Immature natural killer cell (primary cell): Measurements from ENCODE around the gene HS3ST1. TPM values are rescaled to one million over a fixed set of nuclear protein-coding genes. Genes with fewer than 3 reads are reported as not detected.
"Not testable (repeated sequence)": the region's sequence is repeated elsewhere in the genome, so short reads cannot be mapped to it uniquely, and the experiment has no call there.

ENCODE experiments used
- DNase-seq, 3 donors: peaks; one replicate each; pipeline ENCODE4 v3.0.0; 2022; ENCODE audit warnings: mixed read lengths in 1 of 3
- H3K27ac Mint-ChIP-seq, 6 donors: one replicate each; pipeline ENCODE4 v1.8.0; 2020; ENCODE audit warnings: mixed read lengths in 6 of 6, mild to moderate bottlenecking in 5 of 6, inconsistent platforms in 4 of 6, moderate library complexity in 3 of 6
- H3K27me3 Mint-ChIP-seq, 3 donors: one replicate each; pipeline ENCODE4 v1.8.0; 2020 to 2021; ENCODE audit warnings: low read depth in 3 of 3, mild to moderate bottlenecking in 3 of 3, mixed read lengths in 3 of 3, moderate library complexity in 3 of 3, inconsistent platforms in 1 of 3
- H3K36me3 Mint-ChIP-seq, 3 donors: one replicate each; pipeline ENCODE4 v1.8.0; 2020; ENCODE audit warnings: mixed read lengths in 3 of 3, inconsistent platforms in 2 of 3, mild to moderate bottlenecking in 2 of 3
- H3K4me1 Mint-ChIP-seq, 2 donors: one replicate each; pipeline ENCODE4 v1.8.0; 2020; ENCODE audit warnings: inconsistent platforms in 2 of 2, mild to moderate bottlenecking in 2 of 2, mixed read lengths in 2 of 2, moderate library complexity in 1 of 2
- H3K4me3 Mint-ChIP-seq, 5 donors: one replicate each; pipeline ENCODE4 v1.8.0; 2020; ENCODE audit warnings: mild to moderate bottlenecking in 5 of 5, mixed read lengths in 5 of 5, inconsistent platforms in 3 of 5, moderate library complexity in 3 of 5
- H3K9me3 Mint-ChIP-seq, 6 donors: one replicate each; pipeline ENCODE4 v1.8.0; 2020; ENCODE audit warnings: mild to moderate bottlenecking in 6 of 6, mixed read lengths in 6 of 6, inconsistent platforms in 4 of 6, moderate library complexity in 3 of 6
- polyA plus RNA-seq, 3 donors: library from polyadenylated mRNA; unstranded; fragments of 300-500 nt; fragmentation: Illumina TruSeq; gene quantifications; one replicate each; pipeline ENCODE4 v1.2.3, GENCODE V29; 2021

The HS3ST1 gene
- polyA plus RNA-seq, 3 donors from 2014 or later: 0.03 TPM; not detected in 2

DNA sequence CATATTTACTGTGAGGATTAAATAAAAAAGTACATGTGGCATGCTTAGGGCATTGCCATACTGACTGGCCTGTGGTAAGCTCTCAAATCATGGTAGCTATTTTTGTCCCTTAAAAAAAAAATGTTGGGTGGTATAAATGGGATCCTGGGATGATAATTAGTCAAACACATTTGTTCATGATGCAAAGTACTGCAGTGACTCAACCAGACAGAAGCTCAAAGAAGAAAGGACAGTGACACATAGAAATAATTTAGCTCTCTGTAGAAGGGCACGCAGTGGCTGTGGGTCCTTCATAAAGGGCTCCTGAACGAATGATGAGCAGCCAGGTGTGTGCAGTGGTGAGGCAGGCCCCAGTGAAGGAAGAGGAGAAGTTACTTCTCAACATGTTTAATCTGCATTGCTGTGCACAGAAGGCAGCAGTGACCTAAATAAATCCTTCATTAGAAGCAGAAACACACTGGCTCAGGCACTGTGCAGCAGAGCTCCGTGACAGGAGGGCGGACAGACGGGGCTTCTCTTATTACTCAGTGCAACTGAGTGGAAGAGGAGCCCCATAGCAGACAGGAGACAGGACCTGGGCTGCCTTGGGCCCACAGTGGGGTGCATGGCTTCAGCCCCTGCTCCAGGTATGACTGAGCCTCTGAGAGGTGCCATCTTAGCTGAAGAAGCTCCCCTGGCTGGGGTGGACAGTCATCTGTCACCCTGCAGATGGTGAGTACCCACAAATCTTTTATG, 20.3 kb downstream of the HS3ST1 start:
- H3K27me3 Mint-ChIP-seq: peaks cover 0 to 9% (median 1%) of the 10 kb centered on the region in 3 donors
- no peaks in the 10 kb centered on the region for H3K9me3 Mint-ChIP-seq
- no peak overlapping the region for H3K4me3 Mint-ChIP-seq
- H3K27ac Mint-ChIP-seq: no peak overlapping the region
- no peaks in the 10 kb centered on the region for H3K36me3 Mint-ChIP-seq
- no peaks in the 10 kb centered on the region for H3K4me1 Mint-ChIP-seq
- DNase-seq: no peak

DNA sequence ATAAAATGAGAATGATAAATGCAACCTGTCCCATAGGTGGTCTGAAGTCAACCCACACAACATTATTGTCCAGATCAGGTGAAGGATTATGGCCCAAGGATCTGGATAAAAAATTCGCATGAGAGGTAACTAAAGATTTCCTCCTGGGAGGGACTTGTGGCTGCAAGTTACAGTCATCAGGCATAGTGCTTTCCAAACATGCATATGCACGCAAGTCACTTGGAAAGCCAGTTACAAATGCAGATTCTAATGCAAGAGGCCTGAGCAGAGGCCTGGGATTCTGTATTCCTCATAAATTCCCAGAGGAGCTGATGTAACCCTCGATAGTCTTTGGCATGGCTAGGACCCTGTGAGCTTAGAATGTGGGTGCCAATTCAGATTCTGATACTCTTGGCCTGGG, 21.1 kb downstream of the HS3ST1 start:
- H3K27me3 Mint-ChIP-seq: peaks cover 0 to 9% (median 1%) of the 10 kb centered on the region in 3 donors
- no peak overlapping the region for H3K4me3 Mint-ChIP-seq
- no peaks in the 10 kb centered on the region for H3K9me3 Mint-ChIP-seq
- no peak for DNase-seq
- no peaks in the 10 kb centered on the region for H3K36me3 Mint-ChIP-seq
- no peaks in the 10 kb centered on the region for H3K4me1 Mint-ChIP-seq
- no peak overlapping the region for H3K27ac Mint-ChIP-seq

DNA sequence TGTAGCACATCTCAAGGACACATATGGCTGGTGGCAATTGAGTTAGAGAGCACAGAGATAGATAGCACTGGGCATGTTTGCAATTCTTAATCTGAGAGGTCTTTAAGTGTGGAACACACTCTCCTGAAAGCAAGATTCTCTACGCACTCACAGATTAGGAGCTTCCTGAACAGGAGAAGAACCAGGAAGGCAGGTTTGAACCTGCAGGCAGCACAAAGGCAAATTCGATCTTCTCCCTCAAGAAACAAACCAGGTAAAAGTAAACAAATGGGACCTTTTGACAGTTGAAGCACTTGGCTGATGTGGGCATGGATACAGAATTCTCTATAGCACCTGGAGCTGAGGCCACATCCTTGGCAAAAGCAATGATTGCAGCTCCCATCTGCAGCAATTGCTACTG, 24.3 kb downstream of the HS3ST1 start:
- Mint-ChIP-seq H3K27ac (no peak overlapping the region), H3K4me1 (no peaks in the 10 kb centered on the region), H3K4me3 (no peak overlapping the region), H3K27me3 (peaks cover 0 to 4% (median 1%) of the 10 kb centered on the region in 3 donors), H3K9me3 (no peaks in the 10 kb centered on the region), H3K36me3 (no peaks in the 10 kb centered on the region)
- no peak for DNase-seq

DNA sequence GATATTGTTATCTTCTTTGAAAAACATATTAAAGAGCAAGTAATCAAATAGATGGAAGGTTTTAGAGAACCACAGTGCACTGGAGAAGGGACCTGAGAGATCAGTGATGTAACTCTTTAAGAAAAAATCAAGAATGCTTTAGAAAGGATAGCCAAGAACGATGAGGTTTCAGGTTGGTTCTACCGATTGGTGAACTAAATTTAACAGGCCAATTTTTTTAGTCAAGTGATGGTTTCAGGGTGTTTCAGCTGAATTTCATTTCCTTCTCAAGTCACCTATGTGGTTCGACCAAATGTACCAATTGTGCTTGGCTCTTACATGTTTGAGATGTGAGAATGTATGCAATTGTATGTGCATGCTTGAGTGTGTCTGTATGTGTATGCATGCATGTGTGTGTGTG, 26.5 kb downstream of the HS3ST1 start:
- Mint-ChIP-seq H3K36me3 (no peaks in the 10 kb centered on the region), H3K4me1 (no peaks in the 10 kb centered on the region), H3K27me3 (peaks cover 0 to 4% (median 1%) of the 10 kb centered on the region in 3 donors), H3K9me3 (no peaks in the 10 kb centered on the region), H3K27ac (no peak overlapping the region), H3K4me3 (no peak overlapping the region)
- no peak for DNase-seq

DNA sequence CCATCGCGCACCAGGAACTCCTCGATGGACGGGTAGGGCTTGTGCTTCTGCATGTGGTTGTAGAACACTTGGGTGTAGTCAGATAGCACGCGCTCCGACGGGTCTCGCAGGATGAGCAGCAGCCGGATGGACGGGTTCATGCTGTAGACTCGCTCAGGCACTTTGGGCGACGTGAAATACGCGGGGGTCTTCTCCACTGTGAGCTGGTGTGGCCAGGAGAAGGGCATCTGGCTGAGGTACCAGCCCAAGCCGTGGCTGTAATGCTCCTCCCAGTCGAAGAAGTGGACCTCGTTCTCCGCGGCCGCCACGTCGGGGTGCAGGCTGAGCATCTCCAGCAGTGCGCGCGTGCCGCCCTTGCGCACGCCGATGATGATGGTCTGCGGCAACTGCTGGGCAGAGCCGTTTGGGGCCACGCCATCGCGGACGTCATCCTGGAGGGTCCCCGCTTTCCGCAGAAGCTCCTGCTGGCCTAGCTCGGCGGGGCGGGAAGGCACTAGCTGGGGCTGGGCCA, 29.2 kb downstream of the HS3ST1 start:
- no peak overlapping the region for H3K27ac Mint-ChIP-seq
- no peaks in the 10 kb centered on the region for H3K36me3 Mint-ChIP-seq
- DNase-seq: no peak
- no peaks in the 10 kb centered on the region for H3K4me1 Mint-ChIP-seq
- peaks cover 0 to 2% (median 0%) of the 10 kb centered on the region in 6 donors for H3K9me3 Mint-ChIP-seq
- peaks cover 0 to 4% (median 1%) of the 10 kb centered on the region in 3 donors for H3K27me3 Mint-ChIP-seq
- H3K4me3 Mint-ChIP-seq: no peak overlapping the region

DNA sequence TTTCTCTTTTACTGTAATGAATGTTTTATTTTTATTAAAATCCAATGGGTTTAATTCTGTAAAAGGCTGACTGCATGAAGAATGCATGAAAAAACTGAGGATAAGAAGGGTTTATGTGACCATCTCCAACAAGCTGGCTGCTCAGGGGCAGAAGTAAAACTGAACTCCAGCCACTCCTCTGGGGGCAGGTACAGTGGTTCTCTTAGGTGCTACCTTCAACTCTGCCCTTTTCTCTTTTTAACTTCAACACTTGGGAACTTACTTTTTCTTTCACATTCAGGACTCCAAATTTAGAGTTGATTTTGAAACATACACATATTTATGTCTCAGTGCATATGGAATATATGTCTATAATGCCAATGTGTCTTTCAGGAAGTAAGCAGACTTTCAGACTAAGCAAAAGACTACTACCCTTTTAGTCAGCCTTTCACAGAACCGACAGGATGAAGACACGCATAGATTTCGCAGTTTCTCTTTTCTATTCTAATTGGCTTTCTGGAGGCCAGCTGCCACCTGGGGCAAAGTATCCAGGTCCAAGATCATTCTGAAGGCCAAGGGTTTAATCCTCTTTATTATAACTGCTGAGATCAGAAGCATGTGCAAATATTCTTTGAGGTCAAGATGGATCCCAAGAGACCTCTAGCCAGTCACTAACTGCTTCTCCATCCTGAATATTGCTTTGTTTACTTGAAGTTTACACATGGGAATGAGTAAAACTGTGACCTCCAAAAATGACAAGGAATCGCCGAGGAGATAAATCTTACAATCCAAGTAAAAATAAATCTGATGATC, 30.7 kb downstream of the HS3ST1 start:
- Mint-ChIP-seq H3K4me3 (no peak overlapping the region), H3K27ac (no peak overlapping the region), H3K4me1 (no peaks in the 10 kb centered on the region), H3K36me3 (no peaks in the 10 kb centered on the region), H3K9me3 (peaks cover 0 to 2% (median 0%) of the 10 kb centered on the region in 6 donors), H3K27me3 (peaks cover 0 to 2% (median 0%) of the 10 kb centered on the region in 3 donors)
- no peak for DNase-seq

DNA sequence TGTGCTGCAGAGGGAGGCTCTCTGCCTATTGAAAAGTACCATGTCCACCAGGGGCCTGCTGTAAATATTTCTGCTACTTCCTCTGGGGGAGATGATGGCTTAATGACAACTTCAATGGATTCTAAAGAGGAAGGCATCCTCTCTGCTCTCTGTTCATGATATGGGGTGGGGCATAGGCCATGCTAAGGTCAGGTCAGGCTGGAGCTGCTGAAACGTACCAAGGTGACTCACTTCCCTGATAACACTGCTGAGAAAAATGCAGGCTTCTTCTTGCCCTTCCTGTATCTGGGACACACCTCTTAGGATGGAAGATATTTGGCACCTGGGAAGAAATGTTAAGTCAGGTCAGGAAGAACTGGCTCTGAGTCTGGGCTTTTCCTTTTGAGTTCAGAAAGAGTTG, 31.5 kb downstream of the HS3ST1 start:
- H3K36me3 Mint-ChIP-seq: no peaks in the 10 kb centered on the region
- H3K4me3 Mint-ChIP-seq: no peak overlapping the region
- H3K27me3 Mint-ChIP-seq: peaks cover 0 to 2% (median 0%) of the 10 kb centered on the region in 3 donors
- no peaks in the 10 kb centered on the region for H3K4me1 Mint-ChIP-seq
- no peak overlapping the region for H3K27ac Mint-ChIP-seq
- no peak for DNase-seq
- H3K9me3 Mint-ChIP-seq: peaks cover 0 to 2% (median 0%) of the 10 kb centered on the region in 6 donors

DNA sequence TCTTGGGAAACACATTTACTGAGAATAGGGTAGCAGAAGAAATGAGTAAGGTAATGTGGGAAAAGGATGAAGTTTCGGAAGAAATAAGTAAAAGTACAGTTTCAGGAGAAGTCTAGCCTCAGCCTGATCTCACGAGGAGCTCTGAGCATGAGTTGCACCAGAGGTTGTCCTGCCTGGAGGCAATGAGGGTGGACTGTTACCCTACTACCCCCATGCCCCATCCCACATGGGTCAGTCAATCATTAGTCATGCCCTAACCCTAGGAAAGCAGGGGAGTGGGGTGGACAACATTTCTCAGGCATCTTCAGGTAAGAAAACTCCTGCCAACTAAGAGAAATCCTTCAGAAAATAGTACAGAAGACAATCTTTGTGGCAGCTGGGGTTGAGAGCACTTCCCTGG, 35.1 kb downstream of the HS3ST1 start:
- H3K36me3 Mint-ChIP-seq: no peaks in the 10 kb centered on the region
- H3K27me3 Mint-ChIP-seq: peaks cover 0 to 2% (median 0%) of the 10 kb centered on the region in 3 donors
- H3K4me1 Mint-ChIP-seq: no peaks in the 10 kb centered on the region
- H3K9me3 Mint-ChIP-seq: peaks cover 0 to 2% (median 0%) of the 10 kb centered on the region in 6 donors
- no peak for DNase-seq
- no peak overlapping the region for H3K27ac Mint-ChIP-seq
- H3K4me3 Mint-ChIP-seq: no peak overlapping the region

DNA sequence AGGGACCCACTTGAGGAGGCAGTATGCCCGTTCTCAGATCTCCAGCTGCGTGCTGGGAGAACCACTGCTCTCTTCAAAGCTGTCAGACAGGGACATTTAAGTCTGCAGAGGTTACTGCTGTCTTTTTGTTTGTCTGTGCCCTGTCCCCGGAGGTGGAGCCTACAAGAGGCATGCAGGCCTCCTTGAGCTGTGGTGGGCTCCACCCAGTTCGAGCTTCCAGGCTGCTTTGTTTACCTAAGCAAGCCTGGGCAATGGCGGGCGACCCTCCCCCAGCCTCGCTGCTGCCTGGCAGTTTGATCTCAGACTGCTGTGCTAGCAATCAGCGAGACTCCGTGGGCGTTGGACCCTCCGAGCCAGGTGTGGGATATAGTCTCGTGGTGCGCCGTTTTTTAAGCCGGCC, 44.6 kb downstream of the HS3ST1 start:
- not testable (repeated sequence) for H3K27me3 Mint-ChIP-seq, H3K4me3 Mint-ChIP-seq, DNase-seq, H3K36me3 Mint-ChIP-seq, H3K9me3 Mint-ChIP-seq, H3K4me1 Mint-ChIP-seq, H3K27ac Mint-ChIP-seq

DNA sequence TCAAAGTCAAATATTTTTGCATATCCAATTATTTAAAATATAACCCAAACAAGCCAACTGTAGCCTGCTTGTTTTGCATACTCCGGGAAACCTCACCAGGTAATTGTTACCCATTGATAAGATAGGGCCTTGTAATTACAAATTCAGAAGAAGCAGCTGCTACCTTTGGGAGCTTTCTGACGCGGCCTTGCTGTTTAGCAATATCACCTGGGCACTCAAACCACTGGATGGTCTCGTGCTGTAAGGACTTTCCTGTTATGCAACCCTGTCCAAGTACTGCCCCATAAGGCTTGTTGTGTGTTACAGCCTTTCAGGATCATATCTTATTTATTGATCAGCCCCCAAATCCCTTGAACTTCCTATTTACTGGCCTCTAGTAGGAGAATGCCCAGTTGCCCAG, 52.1 kb downstream of the HS3ST1 start:
- H3K9me3 Mint-ChIP-seq: peaks cover 0 to 5% (median 0%) of the 10 kb centered on the region in 6 donors
- no peaks in the 10 kb centered on the region for H3K4me1 Mint-ChIP-seq
- H3K4me3 Mint-ChIP-seq: no peak overlapping the region
- no peaks in the 10 kb centered on the region for H3K36me3 Mint-ChIP-seq
- peaks cover 0 to 2% (median 0%) of the 10 kb centered on the region in 3 donors for H3K27me3 Mint-ChIP-seq
- no peak for DNase-seq
- H3K27ac Mint-ChIP-seq: no peak overlapping the region

DNA sequence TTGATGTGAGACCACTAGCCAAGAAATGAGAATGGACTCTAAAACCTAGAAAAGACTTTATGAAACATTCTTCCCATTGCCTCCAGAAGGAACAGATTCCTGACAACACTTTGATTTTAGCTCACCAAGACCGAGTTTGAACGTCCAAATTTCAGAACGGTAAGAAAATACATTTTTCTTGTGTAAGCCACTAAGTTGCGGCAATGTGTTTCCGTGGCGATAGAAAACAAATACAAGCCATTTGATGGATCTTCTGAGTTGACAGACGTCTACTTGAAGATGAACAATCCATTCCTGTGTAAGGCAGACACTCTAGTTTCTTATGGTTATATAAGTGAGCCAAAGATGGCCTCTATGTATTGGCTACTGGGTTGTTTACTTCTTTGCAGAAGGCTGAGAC, 52.5 kb downstream of the HS3ST1 start:
- no peak overlapping the region for H3K27ac Mint-ChIP-seq
- DNase-seq: no peak

DNA sequence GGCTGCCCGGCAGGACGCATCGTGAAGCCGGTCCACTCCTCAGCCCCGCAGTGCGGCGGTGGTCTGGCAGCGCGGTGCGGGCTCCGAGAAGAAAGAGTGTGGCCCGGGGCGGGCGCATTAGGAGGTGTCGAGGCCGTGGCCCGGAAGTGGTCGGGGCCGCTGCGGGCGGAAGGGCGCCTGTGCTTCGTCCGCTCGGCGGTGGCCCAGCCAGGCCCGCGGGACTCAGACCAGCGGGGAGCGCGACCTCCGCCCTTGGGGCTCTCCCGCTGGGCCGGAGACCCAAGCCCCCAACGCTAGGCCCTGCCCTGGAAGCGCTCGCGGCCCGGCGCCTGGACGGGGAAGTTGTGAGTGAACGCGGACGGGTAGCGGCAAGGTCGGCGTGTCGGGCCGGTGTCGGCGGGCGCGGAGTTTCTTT, 60.0 kb downstream of the HS3ST1 start:
- H3K27ac Mint-ChIP-seq: no peak overlapping the region

More for the DNA sequence above, 52.5 kb downstream of the HS3ST1 start:
- Mint-ChIP-seq H3K27me3 (peaks cover 0 to 2% (median 0%) of the 10 kb centered on the region in 3 donors), H3K4me3 (no peak overlapping the region), H3K36me3 (no peaks in the 10 kb centered on the region), H3K4me1 (no peaks in the 10 kb centered on the region), H3K9me3 (peaks cover 0 to 5% (median 0%) of the 10 kb centered on the region in 6 donors)

DNA sequence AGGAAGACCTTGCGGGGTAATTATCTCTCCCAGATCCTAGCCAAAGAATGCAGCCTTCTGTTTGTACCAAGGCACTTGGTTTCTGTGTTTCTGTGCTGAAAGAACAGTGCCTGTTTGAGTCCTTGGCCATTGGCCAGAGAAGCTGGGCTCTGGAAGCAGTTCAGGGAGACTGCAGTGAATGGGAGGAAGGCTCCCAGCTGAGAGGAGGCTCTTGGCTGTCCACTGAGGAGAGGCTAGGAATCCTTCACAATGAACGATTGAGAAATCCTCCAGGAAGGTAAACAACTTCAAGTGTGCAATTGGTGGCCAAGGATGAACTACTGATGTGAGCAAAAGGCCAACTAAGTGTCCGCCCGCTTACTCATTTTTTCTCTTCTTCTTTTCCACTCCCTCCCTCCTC, 61.3 kb downstream of the HS3ST1 start:
- DNase-seq: no peak
- peaks cover 0 to 3% (median 0%) of the 10 kb centered on the region in 3 donors for H3K36me3 Mint-ChIP-seq
- H3K27me3 Mint-ChIP-seq: peaks cover 4 to 8% (median 4%) of the 10 kb centered on the region in 3 donors
- H3K4me1 Mint-ChIP-seq: no peaks in the 10 kb centered on the region
- H3K4me3 Mint-ChIP-seq: no peak overlapping the region
- H3K9me3 Mint-ChIP-seq: peaks cover 0 to 12% (median 5%) of the 10 kb centered on the region in 6 donors
- H3K27ac Mint-ChIP-seq: no peak overlapping the region

More for the DNA sequence above, 60.0 kb downstream of the HS3ST1 start:
- peaks cover 0 to 3% (median 0%) of the 10 kb centered on the region in 3 donors for H3K36me3 Mint-ChIP-seq
- peaks cover 2 to 8% (median 4%) of the 10 kb centered on the region in 3 donors for H3K27me3 Mint-ChIP-seq
- H3K4me1 Mint-ChIP-seq: no peaks in the 10 kb centered on the region
- DNase-seq: peak; percentile 1 to 24 (median 19)
- peaks cover 0 to 11% (median 5%) of the 10 kb centered on the region in 6 donors for H3K9me3 Mint-ChIP-seq
- peak overlapping the region in 4 of 5 donors; percentile 38 to 66 (median 57) for H3K4me3 Mint-ChIP-seq

DNA sequence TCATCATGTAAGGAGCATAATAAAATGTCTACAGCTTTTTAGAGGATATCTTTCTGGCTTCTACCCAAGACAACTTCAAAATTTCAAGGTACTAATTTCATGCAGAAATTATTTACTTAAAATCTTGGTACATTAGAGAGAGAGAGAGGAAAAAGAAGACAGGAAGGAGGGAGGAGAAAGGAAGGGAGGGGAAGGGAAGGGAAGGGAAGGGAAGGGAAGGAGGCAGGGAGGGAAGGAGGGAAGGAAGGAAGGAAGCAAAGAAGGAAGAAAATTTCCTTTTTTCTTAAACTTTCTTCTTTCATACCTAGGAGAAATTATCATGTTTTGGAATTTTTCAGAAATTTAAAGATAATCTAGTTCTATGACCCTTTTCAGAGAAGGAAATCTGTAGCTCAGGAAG, 61.8 kb downstream of the HS3ST1 start:
- no peak for DNase-seq
- H3K9me3 Mint-ChIP-seq: peaks cover 0 to 12% (median 5%) of the 10 kb centered on the region in 6 donors
- no peak overlapping the region for H3K4me3 Mint-ChIP-seq
- H3K36me3 Mint-ChIP-seq: peaks cover 0 to 3% (median 0%) of the 10 kb centered on the region in 3 donors
- H3K4me1 Mint-ChIP-seq: no peaks in the 10 kb centered on the region
- H3K27ac Mint-ChIP-seq: no peak overlapping the region
- H3K27me3 Mint-ChIP-seq: peaks cover 4 to 8% (median 4%) of the 10 kb centered on the region in 3 donors
